Keratinocyte (primary cell): ENCODE results near the gene PRDM10.

Experiments
- EZH2 ChIP-seq: IDR thresholded peaks from one replicate; pipeline ENCODE4 v1.6.1; 2012; ENCODE audit warnings: inconsistent platforms, mild to moderate bottlenecking, low read length, moderate library complexity
- TF ChIP-seq, protein P1 (sequence below), 3 experiments: IDR thresholded peaks in 1 of 3; conservative IDR thresholded peaks in 1 of 3; optimal IDR thresholded peaks in 1 of 3; 2 replicates in 2 of 3; 3 replicates in 1 of 3; pipeline versions ENCODE3 to v1.5.1; 2011; ENCODE audit warnings: low read length in 3 of 3, mild to moderate bottlenecking in 3 of 3, moderate library complexity in 2 of 3, control low read depth in 1 of 3, inconsistent platforms in 1 of 3; ENCODE audit not compliant: insufficient read depth in 2 of 3; ENCODE audit errors: extremely low read depth in 1 of 3

DNA sequence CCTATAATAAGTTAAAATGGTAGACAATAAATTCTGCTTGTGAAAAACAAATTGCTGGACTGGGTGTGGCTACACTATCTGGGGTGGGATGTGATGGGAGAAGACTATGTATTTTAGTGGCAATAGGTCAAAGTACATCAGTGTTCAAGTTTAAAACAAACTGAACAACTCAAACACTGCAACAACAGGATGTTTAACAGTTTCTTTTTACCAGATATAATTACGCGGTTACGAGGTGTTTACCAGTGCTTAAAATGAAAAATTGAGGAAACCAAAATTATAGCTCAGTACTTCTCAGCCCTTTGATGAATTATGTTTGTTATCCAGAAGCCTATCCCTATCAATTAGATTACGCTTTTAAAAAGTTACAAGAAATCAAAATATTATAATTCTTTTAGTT is 3.2 kb downstream of the PRDM10 start:
- no peak for TF ChIP-seq EZH2
- TF ChIP-seq, protein P1, sequence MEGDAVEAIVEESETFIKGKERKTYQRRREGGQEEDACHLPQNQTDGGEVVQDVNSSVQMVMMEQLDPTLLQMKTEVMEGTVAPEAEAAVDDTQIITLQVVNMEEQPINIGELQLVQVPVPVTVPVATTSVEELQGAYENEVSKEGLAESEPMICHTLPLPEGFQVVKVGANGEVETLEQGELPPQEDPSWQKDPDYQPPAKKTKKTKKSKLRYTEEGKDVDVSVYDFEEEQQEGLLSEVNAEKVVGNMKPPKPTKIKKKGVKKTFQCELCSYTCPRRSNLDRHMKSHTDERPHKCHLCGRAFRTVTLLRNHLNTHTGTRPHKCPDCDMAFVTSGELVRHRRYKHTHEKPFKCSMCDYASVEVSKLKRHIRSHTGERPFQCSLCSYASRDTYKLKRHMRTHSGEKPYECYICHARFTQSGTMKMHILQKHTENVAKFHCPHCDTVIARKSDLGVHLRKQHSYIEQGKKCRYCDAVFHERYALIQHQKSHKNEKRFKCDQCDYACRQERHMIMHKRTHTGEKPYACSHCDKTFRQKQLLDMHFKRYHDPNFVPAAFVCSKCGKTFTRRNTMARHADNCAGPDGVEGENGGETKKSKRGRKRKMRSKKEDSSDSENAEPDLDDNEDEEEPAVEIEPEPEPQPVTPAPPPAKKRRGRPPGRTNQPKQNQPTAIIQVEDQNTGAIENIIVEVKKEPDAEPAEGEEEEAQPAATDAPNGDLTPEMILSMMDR (optimal IDR thresholded peaks at IDR 0.05 in 1 of 3, IDR thresholded peaks at IDR 0.05 in 1 of 3, conservative IDR thresholded peaks at IDR 0.05 in 1 of 3; ENCODE audit: extremely low read depth in 1 of 3, insufficient read depth in 2 of 3, low read length in 3 of 3) = no peak
